ENCODE results near the gene SRD5A3.

The SRD5A3 gene

DNA sequence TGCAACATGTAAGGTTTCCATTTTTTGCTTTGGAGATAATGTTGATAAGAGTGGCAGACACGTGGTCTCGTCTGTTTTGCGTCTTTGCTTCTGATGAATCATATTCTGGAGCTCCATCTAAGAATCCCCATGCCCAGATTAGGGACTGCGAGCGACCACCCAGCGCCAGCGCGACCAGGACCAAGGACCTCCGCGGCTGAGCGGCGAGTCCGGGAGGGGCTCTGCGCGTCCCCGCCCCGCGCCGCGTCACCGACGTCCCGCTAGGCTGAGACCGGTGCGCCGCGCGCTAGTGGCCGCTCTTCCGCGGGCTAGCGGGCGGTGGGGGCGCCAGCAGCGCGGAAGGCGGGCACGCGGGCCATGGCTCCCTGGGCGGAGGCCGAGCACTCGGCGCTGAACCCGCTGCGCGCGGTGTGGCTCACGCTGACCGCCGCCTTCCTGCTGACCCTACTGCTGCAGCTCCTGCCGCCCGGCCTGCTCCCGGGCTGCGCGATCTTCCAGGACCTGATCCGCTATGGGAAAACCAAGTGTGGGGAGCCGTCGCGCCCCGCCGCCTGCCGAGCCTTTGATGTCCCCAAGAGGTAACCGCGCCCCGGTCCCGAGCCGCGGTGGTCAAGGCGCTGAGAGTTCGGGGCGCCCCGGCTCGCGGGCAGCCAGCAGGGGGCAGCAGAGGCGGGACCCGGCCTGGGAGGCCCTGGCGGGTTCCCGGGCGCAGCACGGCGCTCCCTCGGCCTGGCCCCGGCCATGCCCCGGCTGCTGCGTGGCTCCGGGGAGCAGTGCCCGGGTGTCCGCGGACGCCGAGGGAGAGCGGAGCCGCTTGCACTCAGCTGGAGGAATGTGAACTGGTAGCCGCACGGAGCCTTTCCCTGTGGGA is at the start of gene SRD5A3:
Gene SRD5A3, plus strand, starts transcription at position 263 of the 871 bp plus-strand sequence. Its CDS starts 95 bp downstream, at position 358.
- DNase-seq = peak; percentile 76 to 84

DNA sequence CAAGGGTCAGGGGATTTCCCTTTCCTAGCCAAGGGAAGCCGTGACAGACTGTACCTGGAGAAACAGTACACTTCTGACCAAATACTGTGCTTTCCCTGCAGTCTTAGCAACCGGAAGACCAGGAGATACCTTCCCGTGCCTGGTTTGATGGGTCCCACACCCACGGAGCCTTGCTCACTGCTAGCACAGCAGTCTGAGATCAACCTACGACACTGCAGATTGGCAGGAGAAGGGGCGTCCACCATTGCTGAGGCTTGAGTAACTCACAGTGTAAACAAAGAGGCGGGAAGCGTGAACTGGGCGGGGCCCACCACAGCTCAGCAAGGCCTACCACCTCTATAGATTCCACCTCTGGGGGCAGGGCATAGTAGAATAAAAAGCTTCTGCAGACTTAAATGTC is 48.7 kb upstream of the SRD5A3 start:
- no peak for DNase-seq

- DNase-seq = no peak
These were observed 42.3 kb upstream of the SRD5A3 start for GRCh38 chr4:55303760-55304165.

DNA sequence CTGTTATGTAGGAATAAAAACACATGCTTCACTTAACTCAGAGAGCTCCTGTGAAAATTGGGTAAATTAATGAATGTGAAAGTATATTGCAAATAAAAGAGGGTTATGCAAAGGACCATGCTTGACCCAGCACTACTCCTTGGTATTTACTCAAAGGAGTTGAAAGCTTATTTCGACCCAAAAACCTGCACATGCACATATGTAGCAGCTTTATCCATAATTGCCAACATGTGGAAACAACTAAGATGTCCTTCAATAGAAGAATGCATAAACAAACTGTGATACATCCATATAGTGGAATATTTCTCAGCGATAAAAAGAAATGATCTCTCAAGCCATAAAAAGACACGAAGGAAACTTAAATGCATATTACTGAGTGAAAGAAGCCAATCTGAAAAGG is 41.7 kb upstream of the SRD5A3 start:
- DNase-seq = no peak

DNA sequence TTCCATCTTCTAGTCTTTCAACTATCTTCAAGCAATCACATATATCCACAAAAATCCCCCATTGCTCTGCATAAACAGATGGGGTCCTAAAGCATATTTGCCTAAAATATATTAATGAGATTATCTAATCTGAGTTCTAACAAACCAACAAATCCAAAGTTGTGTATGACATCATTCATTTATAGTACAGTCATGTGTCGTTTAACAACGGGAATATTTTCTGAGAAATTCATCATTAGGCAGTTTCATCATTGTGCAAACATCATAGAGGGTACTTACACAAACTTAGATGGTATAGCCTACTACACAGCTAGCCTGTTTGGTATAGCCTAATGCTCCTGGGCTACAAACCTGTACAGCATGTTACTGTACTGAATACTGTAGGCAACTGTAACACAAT is 38.0 kb upstream of the SRD5A3 start:
- no peak for DNase-seq

GRCh38 chr4:55311792-55312488 is 34.1 kb upstream of the SRD5A3 start:
- peak in 1 of 2 donors; percentile 4 for DNase-seq

- peak; percentile 27 to 53 for DNase-seq
These were observed 33.4 kb upstream of the SRD5A3 start for GRCh38 chr4:55312489-55313101.

GRCh38 chr4:55314141-55314820 is 31.8 kb upstream of the SRD5A3 start:
- DNase-seq = no peak

DNA sequence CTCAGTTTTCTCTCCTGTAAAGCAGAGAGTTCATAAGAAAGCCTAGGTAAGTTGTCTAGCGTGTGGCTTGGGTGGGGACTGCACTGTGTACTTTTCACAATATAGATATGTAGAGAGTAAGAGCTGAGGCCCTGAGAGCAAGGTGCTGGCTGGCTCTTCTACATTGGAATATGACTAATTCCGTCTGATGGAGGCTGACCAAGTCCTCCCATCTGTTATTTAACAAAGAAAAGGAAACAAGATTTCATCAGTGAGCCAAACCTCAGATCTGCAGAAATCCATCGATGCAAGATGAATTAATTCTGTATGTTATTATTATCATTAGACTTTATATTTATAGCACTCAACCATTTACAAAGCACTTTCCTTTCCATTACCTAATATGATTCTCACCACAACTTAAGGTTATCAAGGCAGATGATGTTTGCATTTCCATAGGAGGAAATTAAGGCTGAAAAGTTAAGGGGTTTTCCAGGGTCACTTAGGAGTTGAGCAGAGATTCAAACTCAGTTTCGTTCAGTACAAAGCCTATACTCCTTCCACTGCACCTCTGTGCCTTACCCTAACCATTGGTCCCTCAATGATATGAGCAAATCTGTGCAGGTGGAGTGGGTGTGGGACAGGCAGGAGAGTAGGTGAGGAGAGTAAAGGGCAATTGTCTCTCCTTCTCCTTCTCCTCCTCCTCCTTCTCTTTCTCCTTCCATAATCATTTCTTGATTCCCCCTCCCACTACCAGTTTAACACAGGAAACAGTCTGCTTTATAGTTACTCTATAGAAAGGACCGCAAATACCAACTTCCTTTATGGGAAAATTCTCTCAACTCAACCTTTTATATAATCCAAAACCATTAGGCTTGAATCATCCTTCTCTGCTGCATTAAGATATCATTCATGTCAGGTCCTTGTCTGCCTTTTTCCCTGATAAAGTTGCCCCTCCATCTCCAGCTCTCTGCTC is 27.6 kb upstream of the SRD5A3 start:
- DNase-seq = no peak

- DNase-seq = peak; percentile 21 to 42
These were observed 24.3 kb upstream of the SRD5A3 start for GRCh38 chr4:55321707-55322264.

DNA sequence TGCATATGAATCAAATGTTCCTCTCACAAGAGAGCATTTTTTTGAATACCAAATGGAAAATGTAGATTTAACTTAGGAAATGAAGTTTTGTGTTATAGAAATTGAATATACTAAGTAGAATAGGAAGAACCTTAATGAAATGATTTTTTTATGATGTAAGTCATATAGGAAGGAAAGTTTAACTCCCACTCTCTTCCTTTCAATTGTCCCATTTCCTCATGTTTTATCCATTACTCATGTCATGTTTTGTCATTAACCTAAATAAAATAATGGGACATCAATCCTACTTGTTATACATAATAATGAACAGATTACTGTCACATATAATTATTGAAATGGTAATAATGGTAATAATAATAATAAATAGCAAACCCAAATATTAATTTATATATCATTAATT is 22.7 kb upstream of the SRD5A3 start:
- no peak for DNase-seq

DNA sequence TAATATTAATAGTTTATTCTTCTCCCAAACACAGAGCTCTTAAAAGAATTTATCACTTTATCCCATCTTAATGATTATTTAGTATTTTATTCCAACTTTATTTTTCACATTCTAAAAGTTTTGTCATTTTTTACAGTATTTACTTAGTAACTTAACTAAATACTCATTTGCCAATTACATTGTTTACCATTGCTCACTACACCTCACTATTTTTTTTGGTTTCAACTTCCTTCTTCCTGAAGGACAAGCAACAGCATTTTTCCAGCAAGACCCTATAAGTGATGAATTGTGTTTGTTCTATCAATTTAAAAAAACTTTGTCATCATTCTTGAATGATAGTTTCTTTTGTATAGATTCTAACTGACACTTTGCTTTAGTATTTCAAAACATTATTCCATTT is 19.4 kb upstream of the SRD5A3 start:
- no peak for DNase-seq

DNA sequence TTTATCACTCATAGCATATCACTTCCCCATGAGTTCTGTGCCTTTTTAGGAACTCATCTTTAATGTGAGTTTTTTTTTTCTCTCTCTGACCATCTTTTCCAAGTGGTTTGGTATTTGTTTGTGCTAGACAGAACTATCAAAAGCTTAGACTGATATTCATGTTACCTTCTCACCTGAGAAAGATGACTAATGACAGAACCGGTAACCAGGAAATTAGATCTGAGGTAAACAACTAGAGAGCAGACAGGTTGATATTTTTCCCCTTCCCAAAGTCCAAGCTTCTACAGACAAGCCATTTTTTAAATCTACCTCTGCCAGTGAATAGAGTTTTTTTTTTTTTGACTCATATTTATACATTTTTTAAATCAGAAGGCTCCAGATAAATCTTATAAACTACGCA is 17.0 kb upstream of the SRD5A3 start:
- DNase-seq = no peak

DNA sequence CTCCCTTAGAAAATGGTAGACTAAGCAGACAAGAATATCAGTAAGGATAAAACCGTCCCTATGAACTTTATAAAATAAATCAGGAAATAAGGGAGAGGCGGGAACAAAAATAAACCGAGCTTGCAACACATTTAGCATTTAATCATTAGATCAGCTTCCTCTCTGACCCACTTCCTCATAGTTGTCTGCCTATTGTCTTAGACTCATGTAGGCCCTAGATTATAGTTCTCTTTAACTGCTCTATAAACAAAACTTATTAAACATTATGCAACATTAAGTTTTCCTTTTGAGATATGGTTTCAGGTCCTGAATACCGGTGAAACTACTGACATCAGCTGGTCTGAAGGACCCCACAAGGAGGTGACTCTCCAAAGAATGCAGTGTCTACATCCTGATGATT is 15.8 kb upstream of the SRD5A3 start:
- DNase-seq = no peak

GRCh38 chr4:55336138-55337034 is 9.7 kb upstream of the SRD5A3 start:
- no peak for DNase-seq

DNA sequence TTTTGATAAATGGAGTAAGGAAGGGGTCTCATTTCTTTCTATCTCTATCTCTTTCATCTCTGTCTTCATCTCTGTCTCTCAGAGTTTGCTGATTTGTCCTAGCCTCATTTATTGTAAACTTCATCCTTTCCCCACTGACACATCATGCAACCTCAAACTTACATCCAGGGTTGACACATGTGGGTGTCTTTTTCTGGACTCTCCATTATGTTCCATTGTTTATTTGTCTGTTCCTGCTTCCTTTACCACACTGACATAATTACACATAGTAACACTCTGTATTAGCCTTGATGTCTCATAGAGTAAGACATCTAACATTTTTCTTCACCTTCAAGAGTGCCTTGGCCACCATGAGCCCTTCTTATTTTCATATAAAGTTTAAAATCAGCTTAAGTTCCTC is 8.1 kb upstream of the SRD5A3 start:
- DNase-seq = no peak

DNA sequence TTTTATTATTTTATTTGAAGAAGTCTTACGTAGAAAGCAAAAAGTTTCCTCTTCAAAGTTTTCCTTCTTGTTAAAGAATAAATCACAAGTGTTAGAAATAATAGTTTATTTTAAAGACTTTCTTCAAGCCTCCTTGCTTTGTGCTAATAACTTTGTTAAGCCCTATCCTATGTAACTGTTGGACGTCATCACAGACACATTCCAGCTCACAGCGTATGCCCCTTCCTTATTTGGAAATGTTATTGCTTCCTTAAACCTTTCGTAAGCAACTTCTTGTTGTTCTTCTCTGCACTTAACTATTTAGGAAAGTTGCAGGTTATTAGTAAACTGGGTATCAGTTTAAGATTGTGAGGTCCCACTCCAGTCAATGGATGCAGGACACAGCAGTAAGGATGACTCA is 7.6 kb upstream of the SRD5A3 start:
- DNase-seq = no peak

GRCh38 chr4:55340266-55340665 is 5.8 kb upstream of the SRD5A3 start:
- DNase-seq = no peak

DNA sequence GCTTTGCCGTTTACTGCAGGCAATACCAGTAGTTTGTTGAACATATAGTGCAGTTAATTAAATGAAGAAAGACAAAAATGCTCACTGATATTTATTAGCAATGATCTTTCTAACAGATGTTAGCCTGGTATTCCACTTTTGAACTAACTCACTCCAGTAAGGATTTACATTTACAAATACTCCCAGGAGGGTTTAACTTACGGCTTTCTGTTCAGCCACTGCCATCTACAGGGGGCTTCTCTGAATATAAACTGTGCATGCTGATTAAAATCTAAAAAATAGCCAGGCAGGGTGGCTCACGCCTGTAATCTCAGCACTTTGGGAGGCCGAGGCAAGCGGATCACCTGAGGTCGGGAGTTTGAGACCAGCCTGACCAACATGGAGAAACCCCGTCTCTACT is 2.2 kb upstream of the SRD5A3 start:
- no peak for DNase-seq

DNA sequence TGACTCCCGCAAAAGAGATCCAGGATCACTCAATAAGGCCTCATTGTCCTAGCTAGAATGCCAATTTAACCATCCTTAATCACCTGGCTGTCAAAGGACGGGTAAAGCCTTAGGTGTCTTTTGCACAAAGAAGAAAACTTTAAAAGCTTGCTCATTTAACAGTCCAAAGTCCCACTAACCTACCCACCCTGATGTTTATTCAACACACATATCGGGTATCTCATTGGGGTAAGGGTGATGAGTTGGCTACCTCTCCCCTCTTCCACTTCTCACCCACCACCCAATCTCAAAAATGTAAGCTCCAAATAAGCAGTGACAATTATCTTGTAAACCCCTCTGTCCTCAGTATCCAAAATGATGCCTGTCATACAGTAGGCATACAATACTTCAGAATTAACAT is 988 bp upstream of the SRD5A3 start:
- DNase-seq = no peak

DNA sequence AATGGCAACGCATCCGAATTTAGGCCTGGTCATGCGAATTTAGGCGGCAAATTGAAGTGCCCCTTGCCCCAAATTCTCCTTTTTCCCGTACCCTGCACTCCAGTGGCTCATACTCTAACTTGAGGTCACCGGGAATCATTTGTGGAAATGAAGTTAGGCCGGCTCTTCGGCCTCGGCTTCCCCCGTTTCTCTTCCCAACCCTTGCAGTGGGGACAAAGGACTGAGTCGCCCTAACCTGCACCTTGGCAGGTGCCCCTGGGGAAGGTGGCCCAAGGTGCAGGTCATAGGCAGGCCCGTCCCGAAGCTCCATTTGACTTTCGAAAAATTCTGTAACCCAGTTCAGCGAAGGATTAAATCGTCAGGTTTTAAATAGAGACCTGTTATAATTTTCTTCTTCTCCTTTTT is 811 bp downstream of the SRD5A3 start:
- DNase-seq = no peak
